Measurements from ENCODE around the gene SLC6A7.
"Not testable (repeated sequence)": the region's sequence is repeated elsewhere in the genome, so short reads cannot be mapped to it uniquely, and the experiment has no call there.

The SLC6A7 gene

GRCh38 chr5:150241298-150242160 lies 51.7 kb downstream of the SLC6A7 start:
- no peak for DNase-seq (ENCODE audit: low read depth in 2 of 2)

DNA sequence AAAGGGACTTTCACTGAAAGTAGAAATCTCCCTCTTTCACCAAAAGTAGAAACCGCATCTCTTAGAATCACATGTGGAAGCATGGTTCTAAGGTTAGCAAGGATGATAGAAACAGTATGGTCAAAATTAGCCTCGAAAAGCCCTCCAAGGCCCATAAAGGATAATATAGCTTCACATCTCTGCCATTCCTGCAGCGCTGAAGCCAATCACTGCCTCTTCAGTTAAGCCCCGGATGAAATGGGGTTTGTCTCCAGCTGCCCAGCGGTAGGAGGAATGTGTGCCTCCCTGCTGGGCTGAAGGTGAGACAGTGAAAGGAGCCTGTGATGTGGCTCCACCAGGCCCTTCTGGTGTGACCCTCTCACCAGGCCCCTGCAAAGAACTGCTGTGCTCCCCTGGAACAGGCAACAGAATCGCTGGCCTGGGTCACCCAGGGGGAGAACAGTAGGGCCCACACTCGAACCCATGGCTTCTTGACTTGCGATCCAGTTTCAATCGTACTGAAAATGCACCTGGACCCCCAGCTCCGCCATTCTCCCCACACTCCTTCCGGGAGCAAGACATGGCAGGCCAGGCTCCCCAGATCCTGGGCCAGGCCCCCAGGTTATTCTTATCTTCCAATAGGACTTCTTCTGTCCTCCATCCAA lies 52.5 kb downstream of the SLC6A7 start:
- no peak for DNase-seq (ENCODE audit: low read depth in 2 of 2)

- DNase-seq (ENCODE audit: low read depth in 2 of 2) = no peak
Measured at GRCh38 chr5:150243590-150243989, 53.7 kb downstream of the SLC6A7 start.

DNA sequence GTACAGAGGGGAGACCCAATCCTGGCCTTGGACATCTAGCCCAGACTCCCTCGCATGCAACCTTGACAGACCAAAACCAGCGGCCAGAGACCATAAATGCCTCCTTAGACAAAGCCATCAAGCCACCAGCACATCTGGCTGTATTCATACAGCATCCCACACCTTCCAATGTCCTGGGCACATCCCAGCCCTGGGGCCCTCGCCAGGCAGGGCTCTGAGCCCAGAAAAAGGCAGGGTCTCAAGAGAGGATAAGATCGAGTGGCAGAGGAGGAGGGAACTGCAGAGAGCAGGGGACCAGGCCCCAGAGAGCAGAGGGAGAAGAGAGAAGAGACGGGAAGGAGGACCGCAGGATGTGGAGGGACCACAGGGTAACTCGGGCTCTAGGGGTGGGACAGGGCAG lies 54.3 kb downstream of the SLC6A7 start:
- no peak for DNase-seq (ENCODE audit: low read depth in 2 of 2)

DNA sequence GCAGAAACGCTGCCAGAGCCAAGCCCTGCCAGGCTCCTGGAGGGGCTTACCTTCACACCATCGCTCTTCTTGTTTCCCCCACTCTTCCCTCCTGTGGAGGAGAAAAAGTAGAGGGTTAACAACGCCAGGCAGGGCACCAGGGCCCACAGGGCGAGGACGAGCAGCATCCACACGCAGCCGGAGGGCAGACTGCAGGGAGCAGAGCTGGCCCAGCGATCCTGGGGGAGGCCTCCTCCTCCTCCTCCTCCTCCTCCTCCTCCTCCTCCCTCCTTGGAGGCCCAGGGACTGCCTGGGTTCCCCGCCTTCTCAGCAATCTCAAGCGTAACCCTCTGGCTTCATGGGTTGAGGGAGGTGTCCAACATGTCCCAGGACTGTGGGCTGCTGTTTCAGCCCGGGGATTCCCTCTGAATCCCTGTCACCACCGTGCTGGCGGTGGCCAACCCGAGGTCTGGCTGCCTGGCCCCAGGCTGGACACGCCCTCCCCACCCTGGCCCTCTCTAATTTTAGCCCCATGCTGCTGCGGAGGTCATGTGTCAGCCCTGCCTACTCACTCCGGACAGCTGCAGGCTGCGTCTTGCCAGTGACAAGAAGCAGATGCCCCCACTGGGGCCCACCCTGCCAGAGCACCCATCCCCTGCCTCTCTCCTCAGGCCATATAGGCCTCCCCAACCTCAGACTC lies 55.4 kb downstream of the SLC6A7 start:
- DNase-seq (ENCODE audit: low read depth in 2 of 2) = no peak

GRCh38 chr5:150245808-150246207 lies 55.9 kb downstream of the SLC6A7 start:
- no peak for DNase-seq (ENCODE audit: low read depth in 2 of 2)

DNA sequence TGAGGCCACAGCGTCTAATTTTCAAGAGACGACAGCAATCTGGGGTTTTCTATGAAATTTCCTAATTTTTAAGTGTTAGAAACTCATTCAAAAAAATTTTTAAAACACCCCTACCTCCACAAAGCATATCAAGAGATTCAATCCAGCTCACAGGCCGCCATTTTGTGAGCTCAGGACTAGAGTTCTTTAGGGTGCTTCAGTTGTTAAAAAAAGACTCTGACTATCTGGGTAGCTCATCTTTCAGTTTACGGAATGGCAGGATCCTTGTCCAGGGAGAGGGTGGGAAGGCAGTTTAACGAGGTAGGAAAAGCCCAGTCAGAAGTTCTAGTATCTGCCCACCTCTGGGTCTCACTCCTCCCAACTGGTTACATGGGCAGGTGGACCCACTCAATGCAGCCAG lies 56.6 kb downstream of the SLC6A7 start:
- DNase-seq (ENCODE audit: low read depth in 2 of 2) = no peak

DNA sequence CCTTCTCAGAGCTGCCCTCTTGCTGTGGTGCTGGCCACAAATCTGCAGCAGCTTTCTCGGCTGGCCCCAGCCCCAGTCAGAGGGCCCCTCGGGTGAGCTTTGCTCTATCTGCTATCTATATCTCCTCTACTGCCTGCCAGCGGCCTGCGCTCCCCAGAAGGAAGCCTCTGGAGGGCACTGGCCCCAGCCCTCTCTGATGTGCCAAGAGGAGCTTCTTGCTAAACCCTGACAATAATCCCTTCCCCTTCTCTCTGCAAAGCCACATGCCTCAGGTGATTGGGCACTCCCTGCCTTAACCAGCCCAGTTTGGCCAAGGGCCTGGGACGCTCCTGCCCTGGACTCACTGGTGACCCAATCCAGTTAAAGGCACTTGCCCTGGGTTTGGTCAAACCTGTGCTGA lies 57.0 kb downstream of the SLC6A7 start:
- no peak for DNase-seq (ENCODE audit: low read depth in 2 of 2)

DNA sequence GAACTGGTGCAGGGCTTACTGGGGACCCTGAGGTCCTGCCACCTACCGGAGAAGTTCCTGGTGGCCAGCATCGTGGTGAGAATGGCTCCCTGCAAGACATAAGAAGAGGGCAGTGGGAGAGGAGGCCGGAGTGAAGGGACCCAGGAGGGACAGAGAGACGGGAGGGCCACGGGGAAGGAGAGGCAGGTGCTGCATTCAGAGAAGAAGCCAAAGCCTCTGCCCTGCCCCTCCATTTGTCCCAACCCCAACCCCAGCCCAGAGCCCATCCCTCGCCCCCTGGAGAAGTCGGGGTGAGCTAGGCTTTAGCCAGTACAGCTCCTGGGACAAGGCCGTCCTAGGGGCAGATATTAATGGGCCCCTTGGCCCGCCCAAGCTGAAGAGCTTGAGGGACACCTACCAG lies 57.9 kb downstream of the SLC6A7 start:
- DNase-seq (ENCODE audit: low read depth in 2 of 2) = no peak

DNA sequence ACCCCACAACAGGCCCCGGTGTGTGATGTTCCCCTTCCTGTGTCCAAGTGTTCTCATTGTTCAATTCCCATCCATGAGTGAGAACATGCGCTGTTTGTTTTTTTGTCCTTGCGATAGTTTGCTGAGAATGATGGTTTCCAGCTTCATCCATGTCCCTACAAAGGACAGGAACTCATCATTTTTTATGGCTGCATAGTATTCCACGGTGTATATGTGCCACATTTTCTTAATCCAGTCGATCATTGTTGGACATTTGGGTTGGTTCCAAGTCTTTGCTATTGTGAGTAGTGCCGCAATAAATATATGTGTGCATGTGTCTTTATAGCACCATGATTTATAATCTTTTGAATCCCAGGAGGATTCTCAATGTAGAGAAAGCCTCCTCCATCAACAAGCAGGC lies 58.6 kb downstream of the SLC6A7 start:
- DNase-seq (ENCODE audit: low read depth in 2 of 2) = not testable (repeated sequence)

GRCh38 chr5:150248946-150249345 lies 59.1 kb downstream of the SLC6A7 start:
- no peak for DNase-seq (ENCODE audit: low read depth in 2 of 2)

GRCh38 chr5:150249744-150250143 lies 59.9 kb downstream of the SLC6A7 start:
- no peak for DNase-seq (ENCODE audit: low read depth in 2 of 2)

- DNase-seq (ENCODE audit: low read depth in 2 of 2) = no peak
Measured at GRCh38 chr5:150251504-150251903, 61.6 kb downstream of the SLC6A7 start.

- no peak for DNase-seq (ENCODE audit: low read depth in 2 of 2)
Measured at GRCh38 chr5:150252489-150252888, 62.6 kb downstream of the SLC6A7 start.

DNA sequence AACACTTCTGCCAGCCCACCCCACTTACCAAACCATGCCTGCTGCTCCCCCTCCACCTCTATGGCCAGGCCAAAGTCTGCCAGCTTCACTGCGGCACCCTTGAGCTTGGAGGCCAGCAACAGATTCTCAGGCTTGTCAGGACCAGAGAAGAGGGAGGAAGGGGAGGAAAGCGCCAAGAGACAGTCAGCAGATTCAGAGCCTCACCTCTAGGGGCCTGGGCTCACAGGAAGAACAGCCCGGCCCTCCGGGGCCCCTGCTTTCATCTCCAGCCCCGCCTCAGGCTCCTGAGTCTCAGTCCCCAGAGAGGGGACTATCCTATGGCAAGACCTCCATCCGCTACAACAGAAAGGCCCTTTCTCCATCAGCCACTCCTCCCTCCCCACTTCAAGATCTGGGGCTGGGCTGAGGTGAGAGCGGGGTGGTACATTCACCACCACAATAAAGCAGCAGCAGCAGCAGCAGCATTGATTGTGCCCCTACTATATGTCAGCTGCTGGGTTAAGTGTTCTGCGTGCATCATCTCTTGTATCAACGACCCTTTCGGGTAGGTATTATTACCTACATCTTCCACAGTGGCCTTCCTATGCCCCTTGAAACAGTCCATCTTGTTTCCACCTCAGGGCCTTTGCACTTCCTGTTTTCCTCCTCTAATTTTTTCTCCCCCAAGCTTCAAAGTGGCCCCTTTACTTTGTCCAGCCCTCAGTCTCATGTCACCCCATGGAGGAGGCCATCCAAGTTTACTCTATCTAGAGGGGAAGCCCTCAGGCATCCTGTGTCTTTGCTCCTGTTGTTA lies 63.8 kb downstream of the SLC6A7 start:
- DNase-seq (ENCODE audit: low read depth in 2 of 2) = no peak

DNA sequence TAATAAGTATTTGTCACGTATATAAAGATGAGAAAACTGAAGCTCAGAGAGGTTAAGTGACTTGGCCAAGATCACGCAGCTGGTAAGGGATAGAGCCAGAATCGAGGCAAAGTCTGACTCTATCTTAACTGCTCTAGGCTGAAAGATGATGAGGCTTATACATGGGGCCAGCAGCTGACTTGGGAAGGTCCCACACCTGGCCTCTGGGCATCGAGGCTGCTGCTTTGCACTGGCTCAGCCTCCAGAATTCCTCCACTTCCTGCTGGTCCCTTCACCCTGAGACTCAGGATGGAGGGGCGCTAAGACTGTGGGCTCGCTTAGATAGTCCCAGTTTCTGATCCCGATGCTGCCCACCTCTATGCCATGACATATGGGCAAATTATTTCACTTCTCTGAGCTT lies 64.5 kb downstream of the SLC6A7 start:
- DNase-seq (ENCODE audit: low read depth in 2 of 2) = no peak

- no peak for DNase-seq (ENCODE audit: low read depth in 2 of 2)
Measured at GRCh38 chr5:150254774-150255173, 64.9 kb downstream of the SLC6A7 start.

DNA sequence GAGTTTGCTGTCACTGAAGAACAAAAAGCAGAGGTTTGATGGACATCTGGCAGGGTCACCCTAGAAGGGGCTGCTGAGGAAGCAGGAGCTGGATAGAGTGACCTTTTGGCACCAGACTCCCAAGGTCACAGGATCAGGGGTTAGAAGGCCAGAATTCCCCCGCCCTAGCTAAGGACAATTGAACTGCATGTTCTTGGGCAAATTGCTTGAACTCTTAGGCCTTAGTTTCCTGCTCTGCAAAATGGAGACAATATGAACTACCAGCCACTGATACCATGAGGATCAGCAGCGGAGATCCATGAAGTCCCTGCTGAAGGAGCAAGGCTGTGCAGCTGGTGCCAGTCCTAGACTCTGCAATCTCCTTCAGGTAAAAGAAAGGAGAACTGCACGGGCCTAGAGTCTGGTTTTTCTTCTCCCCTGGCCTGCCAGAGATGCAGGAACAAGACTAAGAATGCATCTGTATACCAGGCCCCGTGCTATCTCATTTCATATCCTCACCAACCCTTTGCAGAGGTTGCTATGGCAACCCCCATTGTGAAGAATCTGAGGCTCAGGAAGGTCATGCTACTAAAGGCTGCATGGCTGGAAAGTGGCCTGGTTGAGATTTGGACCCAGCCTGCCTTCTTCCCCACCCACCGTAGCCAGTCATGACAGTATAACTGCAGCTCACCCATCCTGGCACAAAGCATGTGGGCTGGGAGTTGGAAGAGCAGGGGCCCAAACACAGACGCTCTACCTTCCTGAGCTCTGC lies 66.0 kb downstream of the SLC6A7 start:
- no peak for DNase-seq (ENCODE audit: low read depth in 2 of 2)

- DNase-seq (ENCODE audit: low read depth in 2 of 2) = no peak
Measured at GRCh38 chr5:150256410-150257064, 66.7 kb downstream of the SLC6A7 start.

GRCh38 chr5:150257424-150257823 lies 67.6 kb downstream of the SLC6A7 start:
- DNase-seq (ENCODE audit: low read depth in 2 of 2) = no peak

- no peak for DNase-seq (ENCODE audit: low read depth in 2 of 2)
Measured at GRCh38 chr5:150258130-150258529, 68.3 kb downstream of the SLC6A7 start.
